Karpas-422 (cell line): Measurements from ENCODE around the gene H3-3A. TPM values are rescaled to one million over a fixed set of nuclear protein-coding genes. Genes with fewer than 3 reads are reported as not detected.

ENCODE experiments used
- DNase-seq: peaks from one replicate; pipeline ENCODE4 v3.0.0-alpha.2; 2015
- H2AFZ ChIP-seq: fragments of 200-600 bp; sonication (generic); 2 replicates; pipeline ENCODE4 v1.6.1; 2014; ENCODE audit warnings: antibody characterized with exemption, low read length, mixed read lengths
- H3K27ac ChIP-seq: fragments of 200-600 bp; sonication (generic); 2 replicates; pipeline ENCODE4 v1.5.1; 2014; ENCODE audit warnings: mild to moderate bottlenecking, low read length, moderate library complexity
- H3K27me3 ChIP-seq: fragments of 200-600 bp; sonication (generic); 2 replicates; pipeline ENCODE4 v1.6.1; 2014; ENCODE audit warnings: low read length, mixed read lengths
- H3K36me3 ChIP-seq: fragments of 200-600 bp; sonication (generic); 2 replicates; pipeline ENCODE4 v1.6.1; 2014; ENCODE audit warnings: low read length, mixed read lengths; ENCODE audit not compliant: insufficient read depth
- H3K4me1 ChIP-seq: fragments of 200-600 bp; sonication (generic); 2 replicates; pipeline ENCODE4 v1.6.1; 2014; ENCODE audit warnings: mild to moderate bottlenecking, low read length, mixed read lengths
- H3K4me2 ChIP-seq: fragments of 200-600 bp; sonication (generic); 2 replicates; pipeline ENCODE4 v1.6.1; 2014; ENCODE audit warnings: low read length, low read depth, mild to moderate bottlenecking; ENCODE audit not compliant: poor library complexity, severe bottlenecking
- H3K4me3 ChIP-seq: fragments of 200-600 bp; sonication (generic); 2 replicates; pipeline ENCODE4 v1.5.1; 2014; ENCODE audit warnings: mild to moderate bottlenecking, antibody characterized with exemption, low read length, mixed read lengths
- H3K79me2 ChIP-seq: fragments of 200-600 bp; sonication (generic); 2 replicates; pipeline ENCODE4 v1.6.1; 2014; ENCODE audit warnings: mild to moderate bottlenecking, low read length, mixed read lengths
- H3K9ac ChIP-seq: fragments of 200-600 bp; sonication (generic); 2 replicates; pipeline ENCODE4 v1.6.0; 2014; ENCODE audit warnings: low read length
- H3K9me2 ChIP-seq: fragments of 200-600 bp; sonication (generic), shearing (Covaris generic); replicated peaks from 2 replicates; pipeline ENCODE4 v1.6.0; 2014; ENCODE audit warnings: mild to moderate bottlenecking, low read length, moderate library complexity; ENCODE audit not compliant: insufficient read depth
- H3K9me3 ChIP-seq: fragments of 300-700, 200-600 bp; sonication (generic); 2 replicates; pipeline ENCODE4 v1.6.1; 2014; ENCODE audit warnings: low read length, mixed read lengths
- H4K20me1 ChIP-seq: fragments of 200-600 bp; sonication (generic); 2 replicates; pipeline ENCODE4 v1.6.1; 2014; ENCODE audit warnings: mild to moderate bottlenecking, antibody characterized with exemption, low read length, low read depth; ENCODE audit not compliant: insufficient read depth
- total RNA-seq: library from RNA; depleted of rRNA; stranded (reverse); fragments of >200 nt; shearing (Covaris generic); gene quantifications from 2 replicates; pipeline ENCODE4 v1.2.3, GENCODE V29; 2014; ENCODE audit warnings: low replicate concordance

Gene H3-3A
- total RNA-seq, 1 experiment from 2014 or later: 436 TPM

DNA sequence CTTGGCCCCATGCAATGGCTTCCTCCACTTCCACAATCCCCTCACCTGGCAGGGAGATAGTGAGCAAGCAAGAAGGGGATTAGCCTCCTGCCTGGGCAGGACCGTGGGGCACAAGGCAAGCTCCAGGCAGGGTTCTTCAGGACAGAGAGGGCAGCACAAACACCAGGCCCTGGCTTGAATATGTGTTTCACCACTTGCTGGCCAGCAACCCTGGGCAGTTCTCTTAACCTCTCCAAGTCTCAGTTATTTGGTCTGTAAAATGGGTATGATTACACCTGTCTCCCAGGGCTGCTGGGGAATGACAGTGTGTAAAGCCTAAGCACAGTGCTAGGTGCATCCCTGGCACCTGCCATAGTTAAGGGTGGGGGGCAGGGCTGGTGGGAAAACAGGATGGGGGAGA, 31.9 kb downstream of the H3-3A start:
- no peak overlapping the region for H3K4me3 ChIP-seq
- no peaks in the 10 kb centered on the region for H3K9me3 ChIP-seq
- H3K9ac ChIP-seq: no peak overlapping the region
- no peaks in the 10 kb centered on the region for H3K36me3 ChIP-seq
- H3K79me2 ChIP-seq: no peaks in the 10 kb centered on the region
- H3K27me3 ChIP-seq: no peaks in the 10 kb centered on the region
- no peak overlapping the region for H3K27ac ChIP-seq
- no peaks in the 10 kb centered on the region for H4K20me1 ChIP-seq
- DNase-seq: no peak
- H3K4me2 ChIP-seq: no peak overlapping the region
- no peaks in the 10 kb centered on the region for H3K4me1 ChIP-seq
- H2AFZ ChIP-seq: no peak overlapping the region
- no peaks in the 10 kb centered on the region for H3K9me2 ChIP-seq

DNA sequence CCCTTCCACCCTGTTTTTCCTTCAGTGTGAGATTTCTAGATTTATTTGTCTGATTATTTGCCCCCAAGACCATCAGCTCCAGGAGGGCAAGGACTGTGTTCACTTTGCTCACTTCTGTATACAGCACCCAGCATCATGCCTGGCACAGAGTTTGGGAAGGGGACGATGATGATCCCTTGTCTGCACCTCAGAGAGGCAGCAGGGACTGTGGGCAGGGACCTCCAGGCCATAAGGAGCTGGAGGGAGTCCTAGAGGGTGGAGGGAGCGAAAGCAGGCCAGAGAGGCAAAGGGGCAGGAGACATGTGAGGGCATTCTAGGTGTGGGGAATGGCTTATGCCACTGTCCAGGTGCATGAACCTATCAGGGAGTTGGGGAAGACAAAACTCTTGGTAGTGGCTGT, 32.8 kb downstream of the H3-3A start:
- Histone ChIP-seq H3K79me2 (no peaks in the 10 kb centered on the region), H3K9ac (no peak overlapping the region), H3K4me3 (no peak overlapping the region), H3K27me3 (no peaks in the 10 kb centered on the region), H2AFZ (no peak overlapping the region), H3K36me3 (no peaks in the 10 kb centered on the region), H3K27ac (no peak overlapping the region), H3K4me2 (no peak overlapping the region), H3K9me3 (no peaks in the 10 kb centered on the region), H4K20me1 (no peaks in the 10 kb centered on the region), H3K9me2 (no peaks in the 10 kb centered on the region), H3K4me1 (peaks cover 4% of the 10 kb centered on the region; the same call in 1 of the 2 replicates)
- no peak for DNase-seq

GRCh38 chr1:226097866-226098625, 35.5 kb downstream of the H3-3A start:
- no peak overlapping the region for H3K4me2 ChIP-seq
- H3K27me3 ChIP-seq: no peaks in the 10 kb centered on the region
- no peak for DNase-seq
- H4K20me1 ChIP-seq: no peaks in the 10 kb centered on the region
- H3K9me2 ChIP-seq: no peaks in the 10 kb centered on the region
- no peak overlapping the region for H2AFZ ChIP-seq
- H3K9me3 ChIP-seq: no peaks in the 10 kb centered on the region
- no peak overlapping the region for H3K4me3 ChIP-seq
- no peak overlapping the region for H3K9ac ChIP-seq
- H3K36me3 ChIP-seq: no peaks in the 10 kb centered on the region
- no peak overlapping the region for H3K27ac ChIP-seq
- H3K4me1 ChIP-seq: peaks cover 12% of the 10 kb centered on the region
- H3K79me2 ChIP-seq: no peaks in the 10 kb centered on the region

GRCh38 chr1:226098870-226099835, 36.6 kb downstream of the H3-3A start:
- Histone ChIP-seq H3K36me3 (no peaks in the 10 kb centered on the region), H4K20me1 (no peaks in the 10 kb centered on the region; the same call in 1 of the 2 replicates), H3K4me2 (no peak overlapping the region), H3K4me3 (no peak overlapping the region), H3K9me2 (no peaks in the 10 kb centered on the region), H3K9ac (no peak overlapping the region), H3K27me3 (no peaks in the 10 kb centered on the region), H3K27ac (no peak overlapping the region), H3K4me1 (peaks cover 12% of the 10 kb centered on the region), H3K9me3 (no peaks in the 10 kb centered on the region), H3K79me2 (no peaks in the 10 kb centered on the region), H2AFZ (no peak overlapping the region)
- no peak for DNase-seq

DNA sequence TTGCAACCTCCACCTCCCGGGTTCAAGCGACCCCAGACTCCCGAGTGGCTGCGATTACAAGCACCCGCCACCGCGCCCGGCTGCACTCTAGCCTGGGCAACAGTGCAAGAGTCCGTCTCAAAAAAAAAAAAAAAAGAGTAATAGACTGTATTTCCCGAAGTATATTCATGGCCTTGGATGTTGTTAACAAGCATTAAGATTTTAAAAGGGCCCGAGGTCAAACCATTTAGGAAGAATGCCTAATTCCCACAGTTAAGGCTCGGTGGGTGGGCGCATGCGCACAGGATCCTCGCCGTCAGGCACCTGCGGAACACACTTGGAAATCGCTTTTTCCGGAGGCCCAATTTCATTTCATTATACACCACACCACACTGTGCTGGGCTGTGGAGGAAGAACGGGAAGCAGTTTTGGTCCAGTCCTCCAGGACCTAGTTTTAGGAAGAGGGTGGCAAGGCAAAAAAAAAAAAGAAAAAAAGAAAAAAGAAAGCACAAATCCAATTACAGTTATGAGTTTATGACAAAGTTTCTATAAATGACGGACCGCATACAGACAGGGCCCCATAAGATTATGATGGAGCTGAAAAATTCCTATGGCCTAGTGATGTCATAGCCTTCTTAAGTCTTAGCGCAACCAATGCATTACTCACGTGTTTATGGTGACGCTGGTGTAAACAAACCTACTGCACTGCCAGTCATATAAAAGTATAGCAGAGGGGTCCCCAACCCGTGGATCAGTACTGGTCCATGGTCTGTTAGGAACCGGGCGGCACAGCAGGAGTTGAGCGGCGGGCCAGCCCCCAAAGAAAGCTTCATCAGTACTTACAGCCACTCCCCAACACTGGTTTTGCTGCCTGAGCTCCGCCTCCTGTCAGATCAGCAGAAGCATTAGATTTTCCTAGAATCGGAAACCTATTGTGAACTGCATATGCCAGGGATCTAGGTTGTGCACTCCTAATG, 38.2 kb downstream of the H3-3A start:
- peaks cover 12% of the 10 kb centered on the region for H3K4me1 ChIP-seq
- no peak overlapping the region for H2AFZ ChIP-seq
- peak overlapping the region; percentile 67 for H3K4me2 ChIP-seq
- no peaks in the 10 kb centered on the region for H3K36me3 ChIP-seq
- DNase-seq: no peak
- H3K9me3 ChIP-seq: no peaks in the 10 kb centered on the region
- peak overlapping the region; percentile 49 for H3K4me3 ChIP-seq
- H3K9ac ChIP-seq: peak overlapping the region; percentile 15; the same call in 1 of the 2 replicates
- H4K20me1 ChIP-seq: no peaks in the 10 kb centered on the region; the same call in 1 of the 2 replicates
- H3K27ac ChIP-seq: no peak overlapping the region
- no peaks in the 10 kb centered on the region for H3K79me2 ChIP-seq
- H3K27me3 ChIP-seq: no peaks in the 10 kb centered on the region
- no peaks in the 10 kb centered on the region for H3K9me2 ChIP-seq

GRCh38 chr1:226104671-226105121, 42.2 kb downstream of the H3-3A start:
- Histone ChIP-seq H3K79me2 (no peaks in the 10 kb centered on the region), H2AFZ (no peak overlapping the region), H3K36me3 (no peaks in the 10 kb centered on the region), H3K4me2 (no peak overlapping the region), H4K20me1 (no peaks in the 10 kb centered on the region; the same call in 1 of the 2 replicates), H3K27ac (no peak overlapping the region), H3K9me3 (no peaks in the 10 kb centered on the region), H3K9me2 (no peaks in the 10 kb centered on the region), H3K9ac (no peak overlapping the region), H3K4me1 (peaks cover 25% of the 10 kb centered on the region), H3K27me3 (no peaks in the 10 kb centered on the region), H3K4me3 (no peak overlapping the region)
- DNase-seq: no peak

GRCh38 chr1:226107471-226108460, 45.2 kb downstream of the H3-3A start:
- Histone ChIP-seq H3K4me2 (no peak overlapping the region), H3K9ac (no peak overlapping the region), H2AFZ (no peak overlapping the region), H3K27me3 (no peaks in the 10 kb centered on the region), H3K9me2 (no peaks in the 10 kb centered on the region), H3K4me1 (peaks cover 37% of the 10 kb centered on the region), H3K9me3 (no peaks in the 10 kb centered on the region), H3K79me2 (no peaks in the 10 kb centered on the region), H4K20me1 (no peaks in the 10 kb centered on the region; the same call in 1 of the 2 replicates), H3K36me3 (no peaks in the 10 kb centered on the region), H3K27ac (no peak overlapping the region), H3K4me3 (no peak overlapping the region)
- DNase-seq: peak; percentile 66
